Dermis blood vessel endothelial cell (primary cell): ENCODE results near the gene PLXNB1. TPM values are rescaled to one million over a fixed set of nuclear protein-coding genes. Genes with fewer than 3 reads are reported as not detected.

Experiments
- DNase-seq: peaks from one replicate; pipeline ENCODE4 v3.0.0; 2010
- total RNA-seq: library from RNA; depleted of rRNA; stranded (reverse); fragments of >200 nt; gene quantifications from 2 replicates; pipeline ENCODE4 v1.2.3, GENCODE V29; 2014

The PLXNB1 gene
- total RNA-seq, 1 donor from 2014 or later, result 23.7 TPM

- DNase-seq, result peak; percentile 36
Measured at GRCh38 chr3:48432411-48433371, 2.8 kb upstream of the PLXNB1 start.

- DNase-seq, result no peak
Measured at GRCh38 chr3:48431224-48432029, 1.5 kb upstream of the PLXNB1 start.

- DNase-seq, result no peak
Measured at GRCh38 chr3:48430708-48431101, 819 bp upstream of the PLXNB1 start.

GRCh38 chr3:48429317-48429959 is 448 bp downstream of the PLXNB1 start:
- peak; percentile 41 for DNase-seq

- DNase-seq, result peak; percentile 50
Measured at GRCh38 chr3:48428572-48429316, 1.1 kb downstream of the PLXNB1 start.

GRCh38 chr3:48428088-48428571 is 1.8 kb downstream of the PLXNB1 start:
- no peak for DNase-seq

GRCh38 chr3:48427630-48427962 is 2.3 kb downstream of the PLXNB1 start:
- no peak for DNase-seq

- no peak for DNase-seq
Measured at GRCh38 chr3:48426944-48427629, 2.8 kb downstream of the PLXNB1 start.

GRCh38 chr3:48426401-48426909 is 3.4 kb downstream of the PLXNB1 start:
- DNase-seq, result no peak

- no peak for DNase-seq
Measured at GRCh38 chr3:48425281-48425812, 4.5 kb downstream of the PLXNB1 start.

- DNase-seq, result no peak
Measured at GRCh38 chr3:48423883-48424695, 5.8 kb downstream of the PLXNB1 start.

GRCh38 chr3:48423241-48423882 is 6.5 kb downstream of the PLXNB1 start:
- DNase-seq, result no peak

- DNase-seq, result no peak
Measured at GRCh38 chr3:48422681-48423080, 7.2 kb downstream of the PLXNB1 start.

- no peak for DNase-seq
Measured at GRCh38 chr3:48422272-48422671, 7.6 kb downstream of the PLXNB1 start.

GRCh38 chr3:48420561-48420960 is 9.3 kb downstream of the PLXNB1 start:
- no peak for DNase-seq

- no peak for DNase-seq
Measured at GRCh38 chr3:48419597-48419996, 10.3 kb downstream of the PLXNB1 start.

- DNase-seq, result no peak
Measured at GRCh38 chr3:48419149-48419548, 10.7 kb downstream of the PLXNB1 start.

GRCh38 chr3:48418651-48419050 is 11.2 kb downstream of the PLXNB1 start:
- no peak for DNase-seq

GRCh38 chr3:48418140-48418539 is 11.7 kb downstream of the PLXNB1 start:
- DNase-seq, result no peak
